Hepatocyte (in vitro differentiated cells): ENCODE data around the gene LY6G6C.

Experiments
- EZH2phosphoT487 ChIP-seq: fragments of 200-600 bp; sonication (generic); IDR thresholded peaks from one replicate; pipeline ENCODE4 v1.6.1; 2018; ENCODE audit warnings: antibody characterized with exemption, mild to moderate bottlenecking, low read depth, moderate library complexity; ENCODE audit not compliant: unreplicated experiment, severe bottlenecking
- TF ChIP-seq, protein P1 (sequence below): fragments of 200-600 bp; sonication (generic); IDR thresholded peaks from 2 replicates; pipeline ENCODE4 v1.5.1; 2016; ENCODE audit warnings: antibody characterized with exemption, mild to moderate bottlenecking; ENCODE audit not compliant: poor library complexity

DNA sequence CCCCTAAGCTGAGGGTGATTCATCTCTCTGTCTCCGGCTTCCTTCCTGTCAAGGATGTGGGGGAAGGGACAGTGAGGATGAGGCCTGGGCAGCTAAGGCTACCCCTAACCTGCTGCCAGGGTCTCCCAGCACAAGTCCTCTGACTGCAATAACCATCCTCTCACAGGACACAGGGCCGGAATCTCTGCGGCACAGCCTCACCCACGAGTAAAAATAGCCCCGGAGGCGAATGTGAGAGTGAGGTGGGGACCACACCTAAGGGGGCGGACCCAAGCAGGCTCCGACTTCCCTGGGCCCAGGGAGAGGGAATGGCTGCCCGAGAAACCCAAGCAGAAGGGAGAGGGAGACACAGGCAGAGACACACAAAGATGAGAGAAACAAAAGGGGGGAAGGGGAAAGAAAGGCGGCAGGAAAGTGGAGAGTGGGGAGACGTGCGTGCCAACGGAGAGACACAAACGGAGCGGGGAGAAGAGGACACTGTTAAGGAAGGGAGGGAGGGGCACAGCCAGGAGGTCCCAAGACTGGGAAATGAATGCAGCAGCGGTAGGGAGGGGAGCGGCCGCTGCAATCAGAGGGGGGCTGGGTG is 13.4 kb upstream of the LY6G6C start:
- TF ChIP-seq EZH2phosphoT487 = no peak
- TF ChIP-seq, protein P1, sequence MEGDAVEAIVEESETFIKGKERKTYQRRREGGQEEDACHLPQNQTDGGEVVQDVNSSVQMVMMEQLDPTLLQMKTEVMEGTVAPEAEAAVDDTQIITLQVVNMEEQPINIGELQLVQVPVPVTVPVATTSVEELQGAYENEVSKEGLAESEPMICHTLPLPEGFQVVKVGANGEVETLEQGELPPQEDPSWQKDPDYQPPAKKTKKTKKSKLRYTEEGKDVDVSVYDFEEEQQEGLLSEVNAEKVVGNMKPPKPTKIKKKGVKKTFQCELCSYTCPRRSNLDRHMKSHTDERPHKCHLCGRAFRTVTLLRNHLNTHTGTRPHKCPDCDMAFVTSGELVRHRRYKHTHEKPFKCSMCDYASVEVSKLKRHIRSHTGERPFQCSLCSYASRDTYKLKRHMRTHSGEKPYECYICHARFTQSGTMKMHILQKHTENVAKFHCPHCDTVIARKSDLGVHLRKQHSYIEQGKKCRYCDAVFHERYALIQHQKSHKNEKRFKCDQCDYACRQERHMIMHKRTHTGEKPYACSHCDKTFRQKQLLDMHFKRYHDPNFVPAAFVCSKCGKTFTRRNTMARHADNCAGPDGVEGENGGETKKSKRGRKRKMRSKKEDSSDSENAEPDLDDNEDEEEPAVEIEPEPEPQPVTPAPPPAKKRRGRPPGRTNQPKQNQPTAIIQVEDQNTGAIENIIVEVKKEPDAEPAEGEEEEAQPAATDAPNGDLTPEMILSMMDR = no peak
